ENCODE results near the gene COMMD1. TPM values are rescaled to one million over a fixed set of nuclear protein-coding genes. Genes with fewer than 3 reads are reported as not detected.

The COMMD1 gene
- total and polyA plus RNA-seq, 2 donors from 2014 or later: 38.5 to 99.4 TPM

DNA sequence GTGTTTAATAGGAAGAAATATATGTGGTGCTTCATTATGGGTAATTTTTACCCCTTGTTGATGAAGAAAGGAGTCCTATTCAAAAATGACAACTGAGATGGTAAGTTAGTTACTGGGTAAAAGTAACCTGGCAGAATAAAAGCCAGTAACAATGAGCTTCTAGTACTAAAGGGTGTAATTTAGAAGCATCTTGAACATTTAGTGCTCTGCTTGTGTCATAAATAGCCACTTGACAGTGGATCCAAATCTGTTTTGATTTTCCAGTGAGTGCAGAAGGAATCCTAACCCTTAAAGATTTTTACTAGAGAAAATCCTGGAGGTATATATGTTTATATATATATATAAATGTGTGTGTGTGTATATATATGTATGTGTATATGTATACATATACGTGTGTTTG, 15.1 kb downstream of the COMMD1 start:
- no peaks in the 10 kb centered on the region for H3K27me3 ChIP-seq (ENCODE audit: control insufficient read depth, insufficient read depth, low read length)
- intact Hi-C loops (cut with DNase I): loop anchor here (10.0 kb wide), 1 partner anchor 494 kb away; no protein-coding TSS in a partner anchor
- no peak for FAIRE-seq
- H3K27ac ChIP-seq (ENCODE audit: low read depth in 2 of 2, low read length in 2 of 2): no peak overlapping the region
- TF ChIP-seq, protein P1, sequence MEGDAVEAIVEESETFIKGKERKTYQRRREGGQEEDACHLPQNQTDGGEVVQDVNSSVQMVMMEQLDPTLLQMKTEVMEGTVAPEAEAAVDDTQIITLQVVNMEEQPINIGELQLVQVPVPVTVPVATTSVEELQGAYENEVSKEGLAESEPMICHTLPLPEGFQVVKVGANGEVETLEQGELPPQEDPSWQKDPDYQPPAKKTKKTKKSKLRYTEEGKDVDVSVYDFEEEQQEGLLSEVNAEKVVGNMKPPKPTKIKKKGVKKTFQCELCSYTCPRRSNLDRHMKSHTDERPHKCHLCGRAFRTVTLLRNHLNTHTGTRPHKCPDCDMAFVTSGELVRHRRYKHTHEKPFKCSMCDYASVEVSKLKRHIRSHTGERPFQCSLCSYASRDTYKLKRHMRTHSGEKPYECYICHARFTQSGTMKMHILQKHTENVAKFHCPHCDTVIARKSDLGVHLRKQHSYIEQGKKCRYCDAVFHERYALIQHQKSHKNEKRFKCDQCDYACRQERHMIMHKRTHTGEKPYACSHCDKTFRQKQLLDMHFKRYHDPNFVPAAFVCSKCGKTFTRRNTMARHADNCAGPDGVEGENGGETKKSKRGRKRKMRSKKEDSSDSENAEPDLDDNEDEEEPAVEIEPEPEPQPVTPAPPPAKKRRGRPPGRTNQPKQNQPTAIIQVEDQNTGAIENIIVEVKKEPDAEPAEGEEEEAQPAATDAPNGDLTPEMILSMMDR (IDR thresholded peaks at IDR 0.05; ENCODE audit: borderline replicate concordance, extremely low read depth, insufficient read depth): no peak
- no peak overlapping the region for H3K4me3 ChIP-seq (ENCODE audit: low read length in 3 of 3)
- H3K36me3 ChIP-seq (ENCODE audit: control insufficient read depth in 2 of 3, insufficient read depth in 3 of 3, low read length in 3 of 3): no peaks in the 10 kb centered on the region
- no peak overlapping the region for H3K9ac ChIP-seq (ENCODE audit: low read length in 3 of 3)
- no peaks in the 10 kb centered on the region for H3K4me1 ChIP-seq (ENCODE audit: control insufficient read depth in 2 of 3, insufficient read depth in 2 of 3, low read depth in 1 of 3, low read length in 3 of 3)
- H3K9me3 ChIP-seq (ENCODE audit: control insufficient read depth in 2 of 3, insufficient read depth in 1 of 3, low read length in 3 of 3): no peaks in the 10 kb centered on the region
- no peak for DNase-seq

DNA sequence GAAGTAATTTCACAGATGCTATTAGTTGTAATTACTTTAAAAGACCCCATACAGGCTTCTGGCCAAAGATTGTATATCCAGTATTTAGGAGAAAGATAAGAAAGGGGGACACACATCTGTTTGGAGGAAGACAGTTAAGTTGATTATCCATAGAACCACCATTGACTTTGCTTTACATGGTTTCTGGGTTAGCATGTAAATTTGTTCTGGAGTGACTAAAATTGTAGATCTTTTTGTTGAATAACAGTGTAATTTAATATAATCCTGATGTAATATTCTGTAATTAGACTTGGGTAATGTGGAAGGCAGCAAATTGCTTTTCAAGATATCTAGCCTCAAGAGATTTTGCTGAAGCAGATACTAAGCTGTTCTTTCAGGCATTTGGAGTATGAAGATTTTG, 17.2 kb downstream of the COMMD1 start:
- H3K9me3 ChIP-seq (ENCODE audit: control insufficient read depth in 2 of 3, insufficient read depth in 1 of 3, low read length in 3 of 3): no peaks in the 10 kb centered on the region
- no peaks in the 10 kb centered on the region for H3K36me3 ChIP-seq (ENCODE audit: control insufficient read depth in 2 of 3, insufficient read depth in 3 of 3, low read length in 3 of 3)
- no peak overlapping the region for H3K27ac ChIP-seq (ENCODE audit: low read depth in 2 of 2, low read length in 2 of 2)
- H3K27me3 ChIP-seq (ENCODE audit: control insufficient read depth, insufficient read depth, low read length): no peaks in the 10 kb centered on the region
- TF ChIP-seq, protein P1 (IDR thresholded peaks at IDR 0.05; ENCODE audit: borderline replicate concordance, extremely low read depth, insufficient read depth): no peak
- H3K9ac ChIP-seq (ENCODE audit: low read length in 3 of 3): no peak overlapping the region
- DNase-seq (no peak), FAIRE-seq (no peak)
- H3K4me3 ChIP-seq (ENCODE audit: low read length in 3 of 3): no peak overlapping the region
- no peaks in the 10 kb centered on the region for H3K4me1 ChIP-seq (ENCODE audit: control insufficient read depth in 2 of 3, insufficient read depth in 2 of 3, low read depth in 1 of 3, low read length in 3 of 3)
- intact Hi-C loops (cut with DNase I): loop anchor here (10.0 kb wide), 1 partner anchor 492 kb away; no protein-coding TSS in a partner anchor

DNA sequence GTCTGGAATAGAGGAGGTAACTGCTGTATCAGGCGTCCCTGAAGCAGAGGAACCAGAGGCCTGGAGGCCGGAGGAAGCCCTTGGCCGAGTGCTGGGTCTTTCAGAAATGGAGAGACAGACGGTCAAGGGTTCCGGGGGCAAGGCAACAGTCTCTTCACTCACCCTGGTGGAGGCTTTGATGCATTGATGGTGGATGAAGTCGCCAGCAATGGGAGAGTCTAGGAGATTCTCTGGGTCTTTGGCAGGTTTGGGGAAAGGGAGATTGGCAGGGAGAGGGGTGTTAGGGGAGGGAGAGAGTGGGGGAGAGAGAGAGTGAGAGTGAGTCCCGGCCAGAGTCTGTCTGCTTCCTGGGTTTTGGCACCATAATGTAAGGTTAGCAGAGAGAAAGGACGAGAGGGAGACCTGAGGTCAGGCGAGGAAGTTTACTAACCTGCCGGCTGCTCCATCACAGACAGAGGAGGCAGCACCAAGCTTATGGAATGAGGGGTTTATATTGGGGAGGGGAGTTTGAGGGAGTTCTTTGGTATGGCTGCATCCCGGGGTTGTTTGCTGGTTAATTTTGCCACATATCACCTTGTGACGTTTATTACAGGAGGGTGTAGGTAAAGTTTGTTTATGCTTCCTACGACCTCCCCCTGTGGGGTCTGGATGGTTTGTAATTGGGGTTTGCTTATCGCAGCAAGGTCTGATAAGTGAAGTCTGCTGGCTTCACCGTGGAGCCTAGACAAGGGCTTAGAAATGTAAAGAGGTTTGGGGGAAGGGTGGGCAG, 19.6 kb downstream of the COMMD1 start:
- no peaks in the 10 kb centered on the region for H3K27me3 ChIP-seq (ENCODE audit: control insufficient read depth, insufficient read depth, low read length)

More for the DNA sequence above, 19.6 kb downstream of the COMMD1 start:
- no peaks in the 10 kb centered on the region for H3K9me3 ChIP-seq (ENCODE audit: control insufficient read depth in 2 of 3, insufficient read depth in 1 of 3, low read length in 3 of 3)
- intact Hi-C loops (cut with DNase I): loop anchor here (10.0 kb wide), 1 partner anchor 490 kb away; no protein-coding TSS in a partner anchor
- no peak overlapping the region for H3K4me3 ChIP-seq (ENCODE audit: low read length in 3 of 3)
- no peaks in the 10 kb centered on the region for H3K4me1 ChIP-seq (ENCODE audit: control insufficient read depth in 2 of 3, insufficient read depth in 2 of 3, low read depth in 1 of 3, low read length in 3 of 3)
- no peak overlapping the region for H3K9ac ChIP-seq (ENCODE audit: low read length in 3 of 3)
- no peak overlapping the region for H3K27ac ChIP-seq (ENCODE audit: low read depth in 2 of 2, low read length in 2 of 2)
- H3K36me3 ChIP-seq (ENCODE audit: control insufficient read depth in 2 of 3, insufficient read depth in 3 of 3, low read length in 3 of 3): no peaks in the 10 kb centered on the region
- no peak for DNase-seq
- FAIRE-seq: no peak
- TF ChIP-seq, protein P1 (IDR thresholded peaks at IDR 0.05; ENCODE audit: borderline replicate concordance, extremely low read depth, insufficient read depth): no peak

All from kidney (tissue), 14 donors.